Dermis blood vessel endothelial cell (primary cell): ENCODE data around the gene MRPL36. TPM values are rescaled to one million over a fixed set of nuclear protein-coding genes. Genes with fewer than 3 reads are reported as not detected.
"Not testable (repeated sequence)": the region's sequence is repeated elsewhere in the genome, so short reads cannot be mapped to it uniquely, and the experiment has no call there.

ENCODE experiments used
- DNase-seq: peaks from one replicate; pipeline ENCODE4 v3.0.0; 2010
- total RNA-seq: library from RNA; depleted of rRNA; stranded (reverse); fragments of >200 nt; gene quantifications from 2 replicates; pipeline ENCODE4 v1.2.3, GENCODE V29; 2014

Gene MRPL36
- total RNA-seq, 1 donor from 2014 or later = 32.2 TPM

DNA sequence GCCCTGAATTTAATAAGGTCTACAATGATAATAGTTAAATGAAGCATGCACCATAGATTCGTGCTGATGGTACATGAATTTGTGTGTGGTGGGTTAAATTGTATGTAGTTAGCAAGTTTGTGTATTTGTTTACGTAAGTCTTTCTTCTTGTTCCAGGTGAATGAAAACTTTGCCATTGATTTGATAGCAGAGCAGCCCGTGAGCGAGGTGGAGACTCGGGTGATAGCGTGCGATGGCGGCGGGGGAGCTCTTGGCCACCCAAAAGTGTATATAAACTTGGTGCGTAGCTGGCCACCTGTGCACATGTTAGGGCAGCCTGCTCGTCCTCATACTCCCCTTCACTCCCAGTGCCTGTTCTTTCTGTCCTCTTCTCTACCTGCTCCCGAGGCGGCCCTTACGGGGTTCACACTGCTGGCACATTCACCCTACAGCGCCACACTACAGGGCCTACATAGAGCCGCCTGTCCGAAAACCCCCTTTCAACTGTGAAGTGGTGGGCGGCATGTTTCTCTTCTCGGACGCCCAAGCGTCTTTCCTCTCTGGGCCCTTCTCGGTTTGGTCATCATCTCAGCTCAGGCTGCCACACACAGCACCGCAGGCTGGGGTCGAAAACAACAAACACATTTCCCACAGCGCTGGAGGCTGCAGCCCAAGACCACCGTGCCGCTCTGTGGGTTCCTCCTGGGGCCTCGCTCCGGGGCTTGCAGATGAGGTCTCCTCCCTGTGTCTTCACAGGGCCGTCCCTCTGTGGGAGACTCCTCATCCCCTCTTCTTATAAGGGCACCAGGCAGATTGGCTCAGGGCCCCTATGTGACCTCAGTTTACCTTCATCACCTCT, 14.8 kb upstream of the MRPL36 start:
- no peak for DNase-seq

- no peak for DNase-seq
Observed at GRCh38 chr5:1810581-1811101, 11.0 kb upstream of the MRPL36 start.

DNA sequence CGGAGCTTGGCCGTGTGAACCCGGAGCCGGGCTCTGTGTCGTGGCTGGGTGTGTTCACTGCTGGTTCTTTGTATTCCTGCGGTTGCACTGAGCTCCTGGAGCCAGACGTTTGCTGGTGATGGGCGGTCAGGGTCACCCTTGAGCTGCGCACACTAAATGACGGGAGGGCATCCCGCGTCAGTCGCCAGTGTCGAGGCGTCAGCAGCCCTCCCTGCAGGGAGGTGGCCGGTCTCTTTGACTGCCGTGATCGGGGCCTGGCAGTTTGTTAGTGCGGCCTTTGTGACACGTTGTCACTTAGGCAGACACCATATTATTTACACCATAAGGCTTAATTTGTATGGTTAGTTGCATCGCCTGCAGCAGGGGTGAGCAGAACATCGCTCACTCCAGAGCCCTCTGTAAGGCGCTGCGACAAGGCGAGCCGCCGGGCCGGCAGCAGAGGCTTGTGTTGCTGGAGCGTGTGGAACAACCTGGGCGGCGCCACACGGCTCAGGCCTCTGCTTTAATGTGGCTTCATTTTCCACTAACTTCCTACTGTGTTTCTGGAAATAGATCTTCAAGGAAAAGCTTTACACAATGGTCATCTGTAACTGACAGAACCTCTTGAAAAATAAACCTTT, 9.9 kb upstream of the MRPL36 start:
- DNase-seq = no peak

GRCh38 chr5:1808439-1808838, 8.8 kb upstream of the MRPL36 start:
- peak; percentile 14 for DNase-seq

DNA sequence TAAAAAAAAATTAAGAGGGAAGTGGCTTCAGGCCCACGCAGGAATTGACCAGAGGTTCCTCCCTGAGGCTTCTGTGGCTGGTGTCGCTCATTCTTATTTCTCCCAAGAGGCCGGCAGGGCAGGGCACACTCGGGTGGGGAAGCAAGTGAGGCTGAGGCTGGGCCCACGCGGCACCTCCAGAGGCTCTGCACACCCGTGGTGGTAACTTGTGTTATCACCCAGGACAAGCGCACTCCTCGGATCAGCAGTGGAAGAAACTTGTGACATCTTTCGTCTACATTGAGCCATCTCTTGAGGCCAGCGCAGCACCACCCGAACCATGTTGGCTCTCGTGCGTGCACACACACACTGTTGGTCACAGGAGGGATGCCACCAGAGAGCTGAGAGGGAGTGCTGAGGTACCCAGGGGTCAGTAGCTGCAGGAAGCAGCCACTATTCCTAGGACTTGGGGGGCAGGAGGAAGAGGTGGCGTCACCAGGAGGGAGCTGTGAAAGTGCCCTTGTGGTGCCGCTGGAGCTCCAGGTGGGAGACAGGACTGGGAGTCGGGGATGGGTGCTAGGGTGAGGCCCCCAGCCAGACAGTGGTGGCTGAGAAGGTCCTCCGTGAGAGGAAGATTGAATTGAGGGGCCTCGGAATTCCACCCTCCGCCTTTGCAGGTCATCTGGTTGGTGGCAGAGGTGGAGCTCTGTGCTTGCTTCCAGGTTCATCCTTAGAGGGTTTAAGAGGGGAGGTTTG, 8.0 kb upstream of the MRPL36 start:
- DNase-seq = no peak

DNA sequence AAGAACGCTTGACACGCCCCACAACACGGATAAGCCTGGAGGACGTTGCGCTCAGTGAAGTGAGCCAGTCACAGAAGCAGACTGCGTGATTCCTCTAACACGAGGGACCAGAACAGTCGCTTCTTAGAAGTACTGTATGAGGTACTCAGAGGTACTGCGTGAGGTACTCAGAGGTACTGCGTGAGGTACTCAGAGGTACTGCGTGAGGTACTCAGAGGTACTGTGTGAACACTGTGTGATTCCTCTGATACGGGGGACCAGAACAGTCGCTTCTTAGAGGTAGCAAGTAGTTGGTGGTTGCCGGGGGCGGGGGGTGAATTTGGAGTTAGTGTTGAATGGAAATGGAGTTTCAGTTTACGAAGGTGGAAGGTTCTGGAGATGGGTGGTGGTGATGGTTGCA, 7.3 kb upstream of the MRPL36 start:
- no peak for DNase-seq

- no peak for DNase-seq
Observed at GRCh38 chr5:1806199-1806598, 6.6 kb upstream of the MRPL36 start.

GRCh38 chr5:1805736-1806135, 6.1 kb upstream of the MRPL36 start:
- DNase-seq = no peak

DNA sequence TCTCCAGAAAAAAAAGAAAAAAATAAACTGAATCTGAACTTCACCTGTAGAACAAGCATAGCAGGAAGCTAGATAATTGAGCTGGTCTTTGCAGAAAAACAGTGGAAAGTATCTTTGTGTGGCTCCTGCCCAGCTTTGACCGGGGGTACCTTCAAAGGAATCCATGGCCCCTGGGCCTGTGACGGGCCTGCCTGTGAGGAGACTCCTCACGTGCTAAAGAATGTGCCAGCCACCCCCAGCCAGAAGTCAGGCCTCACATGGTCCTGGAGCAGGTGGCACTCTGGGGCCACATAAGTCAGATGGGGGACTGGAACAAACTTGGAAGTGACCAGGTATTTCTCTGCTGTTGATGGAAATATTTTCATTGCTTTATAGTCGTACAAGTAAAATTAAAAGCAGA, 5.7 kb upstream of the MRPL36 start:
- DNase-seq = no peak

DNA sequence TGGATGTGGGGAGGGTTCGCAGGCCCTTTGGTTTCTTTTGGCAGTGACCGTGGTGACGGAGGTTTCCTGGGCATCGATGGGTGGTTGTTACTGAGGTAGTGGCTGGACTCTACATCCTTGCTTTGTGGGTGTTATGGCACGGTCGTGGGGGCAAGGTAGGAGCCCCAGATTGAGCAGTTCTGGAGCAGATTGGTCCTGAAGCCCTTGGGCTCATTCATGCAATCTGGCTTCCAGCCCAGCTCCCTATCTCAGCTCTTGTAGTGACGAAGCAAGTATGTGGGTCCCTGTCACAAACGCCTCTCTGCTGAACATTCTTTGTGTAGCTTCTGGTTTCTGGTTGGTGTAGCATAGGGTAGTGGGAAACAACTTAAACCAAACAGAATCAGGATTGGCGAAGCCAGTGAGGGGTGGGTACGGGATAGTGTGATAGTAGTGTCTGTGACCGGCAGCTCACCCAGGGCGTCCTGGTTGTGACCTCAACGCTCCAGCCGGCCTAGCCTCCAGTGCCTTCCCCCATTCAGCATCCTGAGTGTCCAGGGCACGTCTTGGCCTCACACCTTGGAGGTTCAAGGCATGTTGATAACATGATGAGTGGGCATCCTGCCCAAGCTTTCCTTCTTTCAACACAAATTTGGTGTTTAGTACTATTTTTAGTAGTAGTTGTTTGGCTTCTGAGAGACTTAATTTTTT, 4.5 kb upstream of the MRPL36 start:
- no peak for DNase-seq

GRCh38 chr5:1803192-1803591, 3.6 kb upstream of the MRPL36 start:
- no peak for DNase-seq

DNA sequence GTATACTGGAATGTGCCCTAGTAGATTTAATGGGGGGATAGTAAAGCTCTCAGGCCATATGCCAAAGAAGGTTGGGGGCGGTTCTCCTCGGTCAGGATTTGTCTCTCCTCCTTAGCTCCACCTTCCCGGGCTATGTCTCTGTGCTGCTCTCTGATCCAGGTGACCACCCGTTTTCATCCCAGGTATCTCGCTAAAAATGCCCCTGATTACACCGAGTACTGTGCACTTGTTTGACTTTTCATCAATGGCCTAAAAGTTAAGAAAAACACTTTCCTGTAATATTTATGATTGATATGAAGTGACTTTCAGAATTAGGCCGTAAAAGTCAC, 2.3 kb upstream of the MRPL36 start:
- peak; percentile 44 for DNase-seq

DNA sequence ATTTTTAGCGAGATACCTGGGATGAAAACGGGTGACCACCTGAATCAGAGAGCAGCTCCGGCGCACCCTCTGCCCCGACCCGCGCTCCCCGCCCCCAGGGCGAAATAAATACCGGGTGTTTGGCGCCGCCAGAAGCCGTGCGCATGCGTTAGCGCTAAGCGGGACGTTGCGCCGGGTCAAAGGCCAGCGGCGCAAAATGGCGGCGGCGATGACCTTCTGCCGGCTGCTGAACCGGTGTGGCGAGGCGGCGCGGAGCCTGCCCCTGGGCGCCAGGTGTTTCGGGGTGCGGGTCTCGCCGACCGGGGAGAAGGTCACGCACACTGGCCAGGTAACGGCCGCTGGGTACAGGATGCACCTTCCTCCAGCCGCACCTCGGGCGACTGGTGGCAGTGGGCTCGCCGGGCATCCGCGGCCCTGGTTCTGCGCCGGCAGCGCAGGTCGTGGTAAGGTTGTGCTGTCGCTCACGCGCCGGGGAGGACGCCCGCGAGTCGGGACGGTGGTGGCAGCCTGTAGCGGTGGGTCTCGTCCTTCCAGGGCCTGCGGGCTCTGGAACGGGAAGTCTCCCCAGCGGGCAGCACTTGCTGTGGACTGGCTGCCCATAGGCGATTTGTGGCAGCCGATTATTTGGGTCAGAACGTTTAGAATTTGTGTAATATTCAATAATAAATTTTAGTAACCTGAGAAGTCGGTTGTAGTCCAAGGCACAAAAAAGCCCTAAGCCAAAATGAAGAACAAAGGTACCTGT, 1.8 kb upstream of the MRPL36 start, which contains the start of gene NDUFS6:
Gene NDUFS6, plus strand, starts transcription at position 186 of the 745 bp plus-strand sequence. Its CDS starts 11 bp downstream, at position 197.
- DNase-seq = peak; percentile 84

- no peak for DNase-seq
Observed at GRCh38 chr5:1800472-1801221, 1.0 kb upstream of the MRPL36 start.

- DNase-seq = peak; percentile 30
Observed at GRCh38 chr5:1799110-1799601, 481 bp downstream of the MRPL36 start.

- DNase-seq = not testable (repeated sequence)
Observed at GRCh38 chr5:1798589-1798988, 1.0 kb downstream of the MRPL36 start.

DNA sequence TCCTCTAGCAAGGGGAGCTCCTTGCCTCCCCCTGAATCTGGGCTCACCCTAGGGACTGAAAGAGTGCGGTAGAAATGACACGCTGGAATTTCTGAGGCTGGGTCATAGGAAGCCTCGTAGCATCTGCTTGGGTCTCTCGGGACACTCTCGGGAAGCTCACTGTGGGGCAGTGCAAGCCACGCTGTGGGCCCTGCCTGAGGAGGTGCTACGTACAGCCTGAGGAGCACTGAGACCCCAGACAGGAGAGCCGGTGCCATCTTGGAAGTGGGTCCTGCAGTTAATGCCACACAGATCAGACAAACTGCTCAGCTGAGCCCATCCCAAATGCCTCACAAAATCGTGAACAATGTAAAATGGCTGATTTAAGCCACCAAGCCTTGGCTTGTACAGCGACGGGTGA, 1.8 kb downstream of the MRPL36 start:
- no peak for DNase-seq

- DNase-seq = no peak
Observed at GRCh38 chr5:1797103-1797800, 2.4 kb downstream of the MRPL36 start.

GRCh38 chr5:1796371-1797102, 3.1 kb downstream of the MRPL36 start:
- DNase-seq = no peak

GRCh38 chr5:1795931-1796330, 3.7 kb downstream of the MRPL36 start:
- no peak for DNase-seq
